ENCODE data around the gene PML. TPM values are rescaled to one million over a fixed set of nuclear protein-coding genes. Genes with fewer than 3 reads are reported as not detected.

Gene PML
- total RNA-seq, 1 donor = 31.9 TPM

GRCh38 chr15:73994912-73995622 is 551 bp downstream of the PML start:
- TF ChIP-seq CTCF (IDR thresholded peaks at IDR 0.05; ENCODE audit: insufficient read depth, low read length) = no peak
- peak; percentile 35 for DNase-seq (ENCODE audit: low read depth)
- peak overlapping the region; percentile 72 for H3K4me3 ChIP-seq (ENCODE audit: low read depth, low read length)

- H3K4me3 ChIP-seq (ENCODE audit: low read depth, low read length) = peak overlapping the region; percentile 72
- DNase-seq (ENCODE audit: low read depth) = no peak
- no peak for TF ChIP-seq CTCF (IDR thresholded peaks at IDR 0.05; ENCODE audit: insufficient read depth, low read length)
Observed at GRCh38 chr15:73996267-73996666, 1.8 kb downstream of the PML start.

- H3K4me3 ChIP-seq (ENCODE audit: low read depth, low read length) = peak overlapping the region; percentile 72
- DNase-seq (ENCODE audit: low read depth) = peak; percentile 70
- no peak for TF ChIP-seq CTCF (IDR thresholded peaks at IDR 0.05; ENCODE audit: insufficient read depth, low read length)
Observed at GRCh38 chr15:73996939-73997338, 2.4 kb downstream of the PML start.

GRCh38 chr15:73997986-73998385 is 3.5 kb downstream of the PML start:
- peak overlapping the region; percentile 72 for H3K4me3 ChIP-seq (ENCODE audit: low read depth, low read length)
- no peak for DNase-seq (ENCODE audit: low read depth)
- TF ChIP-seq CTCF (IDR thresholded peaks at IDR 0.05; ENCODE audit: insufficient read depth, low read length) = no peak

GRCh38 chr15:74006774-74007639 is 12.5 kb downstream of the PML start:
- DNase-seq (ENCODE audit: low read depth) = no peak
- no peak overlapping the region for H3K4me3 ChIP-seq (ENCODE audit: low read depth, low read length)
- TF ChIP-seq CTCF (IDR thresholded peaks at IDR 0.05; ENCODE audit: insufficient read depth, low read length) = no peak

- TF ChIP-seq CTCF (IDR thresholded peaks at IDR 0.05; ENCODE audit: insufficient read depth, low read length) = no peak
- DNase-seq (ENCODE audit: low read depth) = no peak
- H3K4me3 ChIP-seq (ENCODE audit: low read depth, low read length) = no peak overlapping the region
Observed at GRCh38 chr15:74007820-74008371, 13.4 kb downstream of the PML start.
